Measurements from ENCODE around the gene CCR1. TPM values are rescaled to one million over a fixed set of nuclear protein-coding genes. Genes with fewer than 3 reads are reported as not detected.

CCR1 gene
- total and polyA plus RNA-seq, 9 of the 15 experiments (the other 6 are each of a cell fraction or from before 2014, with no cell fraction given), result not detected

- CTCF ChIA-PET (ENCODE audit: low intra/inter-chr PET ratio), result no interaction called here
- H3K4me3 ChIP-seq, result no peak overlapping the region
These were observed 11.7 kb downstream of the CCR1 start for GRCh38 chr3:46196261-46196957.

More at GRCh38 chr3:46196261-46196957, 11.7 kb downstream of the CCR1 start:
- POLR2A ChIA-PET, result interaction anchor here (0.6 kb wide), 1 partner anchor 292 kb away, joined by 3 read pairs; no protein-coding TSS in a partner anchor
- H3K79me2 ChIP-seq (ENCODE audit: control insufficient read depth, insufficient read depth, low read length), result no peaks in the 10 kb centered on the region
- DNase-seq (ENCODE audit: extremely low read depth in 1 of 4, low spot score in 3 of 4), result no peak
- WGBS (ENCODE audit: insufficient coverage, low coverage, missing lambda C conversion rate), result 2% methylated on average over 7 of the region's 7 CpGs
- no peak for ATAC-seq
- no peaks in the 10 kb centered on the region for H4K20me1 ChIP-seq (replicated peaks; ENCODE audit: control insufficient read depth, insufficient read depth, low read length)
- no peak overlapping the region for H3K27ac ChIP-seq (ENCODE audit: extremely low read depth, low read depth, low read length)
- H2AFZ ChIP-seq (ENCODE audit: low read depth, low read length), result no peak overlapping the region
- FAIRE-seq, result no peak
- H3K9me3 ChIP-seq (replicated peaks; ENCODE audit: control insufficient read depth, insufficient read depth, low read depth, low read length), result no peaks in the 10 kb centered on the region
- H3K4me1 ChIP-seq (replicated peaks in 1 of 2; ENCODE audit: control insufficient read depth in 2 of 2, insufficient read depth in 2 of 2, low read length in 2 of 2), result no peaks in the 10 kb centered on the region
- no TSS peak for BruUV-seq (replicated peaks)
- H3K27me3 ChIP-seq (ENCODE audit: control insufficient read depth in 2 of 2, insufficient read depth in 2 of 2, low read length in 2 of 2), result 0 out of 5 replicates have a peak, but pooled peaks cover 0 to 2% of the 10 kb centered on the region in 2 experiments
- no peak overlapping the region for H3K9ac ChIP-seq (ENCODE audit: insufficient read depth in 1 of 2, low read depth in 2 of 2, low read length in 2 of 2)
- intact Hi-C loops (cut with micrococcal nuclease), result no loop called here
- no peaks in the 10 kb centered on the region for H3K9me1 ChIP-seq (ENCODE audit: control insufficient read depth, insufficient read depth, low read length)
- no peak overlapping the region for H3K4me2 ChIP-seq (ENCODE audit: insufficient read depth, low read length)
- in situ Hi-C loops (cut with MboI), result no loop called here
- H3K36me3 ChIP-seq (ENCODE audit: control insufficient read depth, insufficient read depth, low read length), result no peaks in the 10 kb centered on the region
- TF ChIP-seq MCM7 (IDR thresholded peaks at IDR 0.05) (no peak), BRF1 (IDR thresholded peaks at IDR 0.05; ENCODE audit: borderline replicate concordance, extremely low read depth, insufficient read length) (no peak), ZNF785 (CRISPR knock-in tag; IDR thresholded peaks at IDR 0.05) (no peak), HDAC8 (tag; IDR thresholded peaks at IDR 0.05) (no peak), IRF1 (CRISPR knock-in tag; IDR thresholded peaks at IDR 0.05; ENCODE audit: borderline replicate concordance) (no peak), ZNF143 (CRISPR knock-in tag; IDR thresholded peaks at IDR 0.05) (no peak), NKRF (IDR thresholded peaks at IDR 0.05; ENCODE audit: borderline replicate concordance) (no peak), CTBP1 (IDR thresholded peaks at IDR 0.05; ENCODE audit: borderline replicate concordance) (no peak), ZNF41 (CRISPR knock-in tag; conservative IDR thresholded peaks at IDR 0.05) (no peak), NFYB (IDR thresholded peaks at IDR 0.05; ENCODE audit: extremely low read depth, insufficient read length) (no peak), FOXK1 (CRISPR knock-in tag; IDR thresholded peaks at IDR 0.05; ENCODE audit: borderline replicate concordance) (no peak), SMAD1 (IDR thresholded peaks at IDR 0.05; ENCODE audit: low read depth, low read length, partially characterized antibody) (no peak), ZNF174 (CRISPR knock-in tag; IDR thresholded peaks at IDR 0.05) (no peak), DMBX1 (CRISPR knock-in tag; IDR thresholded peaks at IDR 0.05; ENCODE audit: borderline replicate concordance) (no peak)
- TF ChIP-seq, protein P1, sequence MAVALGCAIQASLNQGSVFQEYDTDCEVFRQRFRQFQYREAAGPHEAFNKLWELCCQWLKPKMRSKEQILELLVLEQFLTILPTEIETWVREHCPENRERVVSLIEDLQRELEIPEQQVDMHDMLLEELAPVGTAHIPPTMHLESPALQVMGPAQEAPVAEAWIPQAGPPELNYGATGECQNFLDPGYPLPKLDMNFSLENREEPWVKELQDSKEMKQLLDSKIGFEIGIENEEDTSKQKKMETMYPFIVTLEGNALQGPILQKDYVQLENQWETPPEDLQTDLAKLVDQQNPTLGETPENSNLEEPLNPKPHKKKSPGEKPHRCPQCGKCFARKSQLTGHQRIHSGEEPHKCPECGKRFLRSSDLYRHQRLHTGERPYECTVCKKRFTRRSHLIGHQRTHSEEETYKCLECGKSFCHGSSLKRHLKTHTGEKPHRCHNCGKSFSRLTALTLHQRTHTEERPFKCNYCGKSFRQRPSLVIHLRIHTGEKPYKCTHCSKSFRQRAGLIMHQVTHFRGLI (CRISPR knock-in tag; IDR thresholded peaks at IDR 0.05), result no peak

Data from K562 (cell line).